ENCODE data around the gene GP1BB. TPM values are rescaled to one million over a fixed set of nuclear protein-coding genes. Genes with fewer than 3 reads are reported as not detected.

Gene GP1BB
- total RNA-seq: 0.77 and 2.5 TPM in 2 replicates

GRCh38 chr22:19723232-19723982, at the start of gene GP1BB:
Gene GP1BB, plus strand, starts transcription at chr22:19723539. Its CDS starts 31 bp downstream, at chr22:19723570.

GRCh38 chr22:19714312-19715187, 8.8 kb upstream of the GP1BB start, which contains the start of gene SEPTIN5:
Gene SEPTIN5, plus strand, starts transcription at chr22:19714503. Its CDS starts 86 bp downstream, at chr22:19714589.

GRCh38 chr22:19760058-19760950, 37.0 kb downstream of the GP1BB start, which contains the start of gene TBX1:
Gene TBX1, plus strand, starts transcription at chr22:19760778. Its CDS starts 66 bp downstream, at chr22:19760844.

Other genes starting within 250 kb of the GP1BB start
- gene UFD1, start 244.3 kb upstream of the GP1BB start, total RNA-seq: 40.6 and 90.3 TPM in 2 replicates
- 2.3 and 38.7 TPM in 2 replicates for gene CDC45, start 243.6 kb upstream of the GP1BB start, total RNA-seq
- gene CLDN5, start 199.1 kb upstream of the GP1BB start, total RNA-seq: 2.5 and 2.8 TPM in 2 replicates
- 12.1 and 39.2 TPM in 2 replicates for gene SEPTIN5, start 9.0 kb upstream of the GP1BB start, total RNA-seq
- under 0.01 and 0.85 TPM in 2 replicates for gene TBX1, start 37.2 kb downstream of the GP1BB start, total RNA-seq
- 3.1 and 6.9 TPM in 2 replicates for gene GNB1L, start 131.3 kb downstream of the GP1BB start, total RNA-seq
- 8.2 and 8.5 TPM in 2 replicates for gene RTL10, start 131.3 kb downstream of the GP1BB start, total RNA-seq
- 340 and 403 TPM in 2 replicates for gene COMT, start 218.2 kb downstream of the GP1BB start, total RNA-seq
- gene TXNRD2, start 218.3 kb downstream of the GP1BB start, total RNA-seq: 13.5 and 17.4 TPM in 2 replicates

Data from regular cardiac myocyte (primary cell).